PC-3 (cell line): ENCODE measurements around the gene EMP2. TPM values are rescaled to one million over a fixed set of nuclear protein-coding genes. Genes with fewer than 3 reads are reported as not detected.

Source experiments
- ATAC-seq: fragments of 200-7000 bp; cut with Tn5 transposase; 2 replicates; pipeline ENCODE4 v1.9.1; 2020; ENCODE audit warnings: mild to moderate bottlenecking, moderate library complexity
- BruUV-seq: library from RNA; stranded (reverse); fragments of 400-500 nt; replicated peaks from 2 replicates; lab custom pipeline; 2021; lab: Mats Ljungman, UMichigan
- CTCF ChIA-PET: fragments of 300-600 bp; sonication (Branson Sonifier 250); formaldehyde crosslinking; loops from one replicate; lab custom pipeline; 2022; ENCODE audit warnings: antibody characterized with exemption; lab: Charles Lee
- POLR2A ChIA-PET: fragments of 300-600 bp; sonication (Branson Sonifier 250); formaldehyde crosslinking; loops from one replicate; lab custom pipeline; 2022; ENCODE audit warnings: antibody characterized with exemption; ENCODE audit not compliant: unreplicated experiment; lab: Charles Lee
- DNase-seq: peaks from one replicate; pipeline ENCODE4 v3.0.0-alpha.2; 2015
- H2AFZ ChIP-seq: fragments of 300-600 bp; sonication (generic); 2 replicates; pipeline ENCODE4 v1.6.0; 2016; ENCODE audit warnings: antibody characterized with exemption, low read length
- H3F3A ChIP-seq: fragments of 300-600 bp; sonication (generic); one replicate; pipeline ENCODE4 v1.6.0; 2017; ENCODE audit warnings: antibody characterized with exemption, low read length, control low read depth, mild to moderate bottlenecking; ENCODE audit not compliant: unreplicated experiment
- H3K27ac ChIP-seq: fragments of 300-600 bp; sonication (generic); 2 replicates; pipeline ENCODE4 v1.5.1; 2016; ENCODE audit warnings: mild to moderate bottlenecking, low read length
- H3K27me3 ChIP-seq: fragments of 300-600 bp; sonication (generic); 2 replicates; pipeline ENCODE4 v1.6.1; 2016; ENCODE audit warnings: low read length, mixed read lengths
- H3K36me3 ChIP-seq: fragments of 300-600 bp; sonication (generic); 2 replicates; pipeline ENCODE4 v1.6.1; 2016; ENCODE audit warnings: low read depth, mixed run types, low read length, mixed read lengths
- H3K4me1 ChIP-seq: fragments of 300-600 bp; sonication (generic); 2 replicates; pipeline ENCODE4 v1.5.1; 2016; ENCODE audit warnings: low read length; ENCODE audit not compliant: insufficient read depth
- H3K4me2 ChIP-seq: fragments of 300-600 bp; sonication (generic); 2 replicates; pipeline ENCODE4 v1.6.0; 2016; ENCODE audit warnings: low read length
- H3K4me3 ChIP-seq: fragments of 300-600 bp; sonication (generic); 2 replicates; pipeline ENCODE4 v1.5.1; 2016; ENCODE audit warnings: mild to moderate bottlenecking, low read length, mixed read lengths
- H3K79me2 ChIP-seq: fragments of 300-600 bp; sonication (generic); 2 replicates; pipeline ENCODE4 v1.6.1; 2017; ENCODE audit warnings: low read length, mixed read lengths
- H3K9ac ChIP-seq: fragments of 300-600 bp; sonication (generic); 2 replicates; pipeline ENCODE4 v1.6.0; 2016; ENCODE audit warnings: mild to moderate bottlenecking, low read length
- H3K9me2 ChIP-seq: fragments of 300-600 bp; sonication (generic); replicated peaks from 2 replicates; pipeline ENCODE4 v1.6.1; 2016; ENCODE audit warnings: mixed run types, low read length, mixed read lengths
- H3K9me3 ChIP-seq: fragments of 300-600 bp; sonication (generic); 2 replicates; pipeline ENCODE4 v1.6.1; 2016; ENCODE audit warnings: low read length, mixed read lengths
- H4K20me1 ChIP-seq: fragments of 300-600 bp; sonication (generic); 2 replicates; pipeline ENCODE4 v1.6.1; 2016; ENCODE audit warnings: low read length, mixed read lengths
- CTCF ChIP-seq: fragments of 300-600 bp; sonication (generic); conservative IDR thresholded peaks from 2 replicates; pipeline ENCODE4 v1.5.1; 2017; ENCODE audit warnings: antibody characterized with exemption, low read depth, mild to moderate bottlenecking, low read length
- EZH2 ChIP-seq: fragments of 300-600 bp; sonication (generic); IDR thresholded peaks from one replicate; pipeline ENCODE4 v1.6.1; 2017; ENCODE audit warnings: antibody characterized with exemption, mild to moderate bottlenecking, low read length; ENCODE audit not compliant: unreplicated experiment
- EZH2phosphoT487 ChIP-seq: fragments of 300-600 bp; sonication (generic); IDR thresholded peaks from 2 replicates; pipeline ENCODE4 v1.6.1; 2018; ENCODE audit warnings: mild to moderate bottlenecking, antibody characterized with exemption, low read length, borderline replicate concordance
- intact Hi-C: fragments of 100-400 bp; cut with micrococcal nuclease; formaldehyde crosslinking; loops from 2 replicates; pipeline ENCODE4 v1.9.0; 2023
- total RNA-seq: library from RNA; depleted of rRNA; stranded (reverse); fragments of >200 nt; gene quantifications from 2 replicates; pipeline ENCODE4 v1.2.3, GENCODE V29; 2014

EMP2 gene
- total RNA-seq, 1 experiment from 2014 or later: 38.7 TPM

- no peak for TF ChIP-seq EZH2
- TF ChIP-seq EZH2phosphoT487: no peak
- TF ChIP-seq CTCF: peak; percentile 14; the same call in 1 of the 2 replicates
- no peak overlapping the region for H3K4me3 ChIP-seq
- POLR2A ChIA-PET: no interaction called here
- DNase-seq (no peak), ATAC-seq (no peak)
- no peak overlapping the region for H2AFZ ChIP-seq
- H3F3A ChIP-seq: no peaks in the 10 kb centered on the region
- no peak overlapping the region for H3K9ac ChIP-seq
- CTCF ChIA-PET: no interaction called here
- no peaks in the 10 kb centered on the region; the same call in 1 of the 2 replicates for H3K36me3 ChIP-seq
- no peak overlapping the region for H3K4me2 ChIP-seq
- no peaks in the 10 kb centered on the region for H3K9me3 ChIP-seq
- peaks cover 89% of the 10 kb centered on the region for H3K79me2 ChIP-seq
- intact Hi-C loops: no loop called here
- peaks cover 4% of the 10 kb centered on the region; the same call in 1 of the 2 replicates for H4K20me1 ChIP-seq
- no TSS peak for BruUV-seq
- no peak overlapping the region for H3K27ac ChIP-seq
- no peaks in the 10 kb centered on the region for H3K27me3 ChIP-seq
- H3K4me1 ChIP-seq: no peaks in the 10 kb centered on the region
- H3K9me2 ChIP-seq: no peaks in the 10 kb centered on the region
Measured at GRCh38 chr16:10566613-10567012, 13.8 kb downstream of the EMP2 start.

GRCh38 chr16:10565167-10565566 is 15.2 kb downstream of the EMP2 start:
- no peaks in the 10 kb centered on the region for H3K9me2 ChIP-seq
- no peaks in the 10 kb centered on the region for H3K4me1 ChIP-seq
- no peaks in the 10 kb centered on the region; the same call in 1 of the 2 replicates for H3K36me3 ChIP-seq
- CTCF ChIA-PET: no interaction called here
- no peak overlapping the region for H3K9ac ChIP-seq
- ATAC-seq: no peak
- no peaks in the 10 kb centered on the region for H3K9me3 ChIP-seq
- no peak for DNase-seq
- H4K20me1 ChIP-seq: peaks cover 4% of the 10 kb centered on the region; the same call in 1 of the 2 replicates
- no TSS peak for BruUV-seq
- TF ChIP-seq EZH2 (no peak), EZH2phosphoT487 (no peak), CTCF (no peak)
- no peak overlapping the region for H3K27ac ChIP-seq
- intact Hi-C loops: no loop called here
- H2AFZ ChIP-seq: no peak overlapping the region
- no peaks in the 10 kb centered on the region for H3F3A ChIP-seq
- H3K4me3 ChIP-seq: no peak overlapping the region
- H3K4me2 ChIP-seq: no peak overlapping the region
- peaks cover 90% of the 10 kb centered on the region for H3K79me2 ChIP-seq
- POLR2A ChIA-PET: no interaction called here
- no peaks in the 10 kb centered on the region for H3K27me3 ChIP-seq

- DNase-seq: no peak
- Histone ChIP-seq H3K79me2 (peaks cover 88% of the 10 kb centered on the region), H3K36me3 (no peaks in the 10 kb centered on the region; the same call in 1 of the 2 replicates), H4K20me1 (peaks cover 4% of the 10 kb centered on the region; the same call in 1 of the 2 replicates), H3K9ac (no peak overlapping the region), H3K9me3 (no peaks in the 10 kb centered on the region), H3K4me3 (no peak overlapping the region), H3K27me3 (no peaks in the 10 kb centered on the region), H3K4me2 (no peak overlapping the region), H3K9me2 (no peaks in the 10 kb centered on the region), H3K27ac (no peak overlapping the region), H3F3A (no peaks in the 10 kb centered on the region), H2AFZ (no peak overlapping the region), H3K4me1 (peaks cover 5% of the 10 kb centered on the region)
- no peak for ATAC-seq
- ChIA-PET POLR2A (no interaction called here), CTCF (no interaction called here)
- TF ChIP-seq CTCF (no peak), EZH2 (no peak)
- intact Hi-C loops: no loop called here
- BruUV-seq: no TSS peak
Measured at GRCh38 chr16:10564591-10564990, 15.8 kb downstream of the EMP2 start.
